Anterior cingulate cortex (tissue), 58 donors: ENCODE data around the gene PCNT.
"Not testable (repeated sequence)": the region's sequence is repeated elsewhere in the genome, so short reads cannot be mapped to it uniquely, and the experiment has no call there.

Source experiments
- DNase-seq, 58 donors: peaks; one replicate each; lab custom pipeline; 2025; lab: John Stamatoyannopoulos, UW

The PCNT gene

GRCh38 chr21:46399686-46400085 lies 75.7 kb downstream of the PCNT start:
- DNase-seq: no peak

- no peak for DNase-seq
Measured at GRCh38 chr21:46401186-46401910, 77.4 kb downstream of the PCNT start.

DNA sequence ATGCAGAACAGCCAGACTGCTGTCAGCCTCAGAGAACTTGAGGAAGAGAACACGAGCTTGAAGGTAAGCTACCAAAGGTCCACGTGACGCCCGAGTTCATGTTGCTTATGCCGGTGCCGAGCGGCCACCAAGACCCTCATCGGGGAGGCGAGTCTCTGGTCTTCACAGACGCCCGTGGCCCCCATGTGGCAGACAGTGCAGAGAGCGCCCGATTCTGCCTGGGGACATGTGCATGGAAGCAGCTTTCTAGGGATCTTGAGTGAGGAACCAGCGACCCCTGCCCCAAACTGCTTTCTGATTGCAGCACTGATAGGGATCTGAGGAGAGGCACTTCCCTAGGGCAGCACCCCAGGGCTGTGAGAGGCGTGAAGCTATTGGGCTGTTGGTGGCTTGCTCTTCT lies 78.5 kb downstream of the PCNT start:
- DNase-seq: no peak

GRCh38 chr21:46403234-46403811 lies 79.4 kb downstream of the PCNT start:
- DNase-seq: not testable (repeated sequence)

DNA sequence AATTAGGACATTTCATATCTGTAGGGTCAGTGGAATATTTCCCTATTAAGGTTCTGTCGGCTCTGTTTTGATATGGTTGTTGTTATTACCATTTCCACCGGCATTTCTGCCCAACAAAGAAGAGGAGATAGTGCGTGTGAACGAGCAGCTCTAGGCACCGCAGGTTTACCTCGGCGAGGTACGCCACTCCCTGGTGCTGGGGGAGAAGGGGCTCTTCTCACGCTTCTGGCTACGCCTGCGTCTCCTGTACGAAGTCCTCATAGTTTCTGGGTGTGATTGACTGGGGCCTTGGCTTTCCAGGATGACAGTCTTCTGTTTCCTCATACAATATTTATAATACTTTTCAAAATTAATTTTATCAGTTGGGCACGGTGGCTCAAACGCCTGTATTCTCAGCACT lies 80.3 kb downstream of the PCNT start:
- DNase-seq: no peak

- no peak for DNase-seq
Measured at GRCh38 chr21:46406001-46406400, 82.0 kb downstream of the PCNT start.

DNA sequence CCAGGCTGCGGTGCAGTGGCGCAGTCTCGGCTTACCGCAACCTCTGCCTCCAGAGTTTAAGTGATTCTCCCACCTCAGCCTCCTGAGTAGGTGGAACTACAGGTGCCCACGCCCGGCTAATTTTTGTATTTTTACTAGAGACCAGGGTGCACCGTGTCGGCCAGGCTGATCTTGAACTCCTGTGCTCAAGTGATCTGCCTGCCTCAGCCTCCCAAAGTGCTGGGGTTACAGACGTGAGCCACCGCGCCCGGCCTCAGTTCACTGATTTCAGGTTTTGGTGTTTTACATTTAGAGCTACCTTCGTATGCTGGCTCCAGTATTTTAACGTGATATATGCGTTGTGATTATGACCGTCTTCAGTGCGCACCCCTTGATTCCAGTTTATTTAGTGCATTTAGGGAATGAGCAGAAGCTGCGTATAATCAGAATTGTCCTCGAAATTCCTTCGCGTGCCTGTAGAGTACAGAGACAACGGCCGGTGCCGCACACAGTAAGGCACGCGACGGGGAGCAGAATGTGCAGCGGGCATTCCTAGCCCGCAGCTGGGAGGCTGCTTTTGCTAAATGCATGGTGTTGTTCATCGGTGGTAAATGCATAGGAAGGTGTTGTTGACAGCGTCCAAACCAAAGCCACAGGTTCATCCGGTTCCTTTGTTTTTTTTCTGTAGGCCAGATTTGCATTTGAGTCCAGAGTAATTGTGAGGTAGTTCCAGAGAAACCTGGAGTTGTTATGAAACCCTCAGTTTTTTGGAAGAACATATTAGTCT lies 85.9 kb downstream of the PCNT start:
- DNase-seq: no peak

DNA sequence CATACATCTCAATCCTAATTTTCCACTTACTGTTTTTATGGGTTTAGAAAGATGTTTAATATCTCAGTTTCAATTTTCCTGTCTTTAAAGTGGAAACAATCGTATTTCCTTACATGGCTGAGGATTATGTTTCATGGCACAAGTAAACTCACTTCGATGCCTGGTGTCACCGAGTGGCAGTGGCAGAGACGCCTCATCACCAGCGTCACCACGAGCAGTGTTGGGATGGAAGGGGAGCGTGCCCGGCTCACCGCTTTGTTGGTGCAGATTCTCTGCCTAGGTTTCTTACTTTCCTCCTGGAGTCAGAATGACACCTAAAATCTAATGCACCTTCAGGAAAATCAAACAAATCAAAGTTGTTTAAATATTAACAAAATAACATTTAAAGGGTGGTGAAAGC lies 86.6 kb downstream of the PCNT start:
- DNase-seq: no peak

GRCh38 chr21:46411236-46411635 lies 87.3 kb downstream of the PCNT start:
- no peak for DNase-seq

GRCh38 chr21:46411691-46412090 lies 87.7 kb downstream of the PCNT start:
- DNase-seq: no peak

DNA sequence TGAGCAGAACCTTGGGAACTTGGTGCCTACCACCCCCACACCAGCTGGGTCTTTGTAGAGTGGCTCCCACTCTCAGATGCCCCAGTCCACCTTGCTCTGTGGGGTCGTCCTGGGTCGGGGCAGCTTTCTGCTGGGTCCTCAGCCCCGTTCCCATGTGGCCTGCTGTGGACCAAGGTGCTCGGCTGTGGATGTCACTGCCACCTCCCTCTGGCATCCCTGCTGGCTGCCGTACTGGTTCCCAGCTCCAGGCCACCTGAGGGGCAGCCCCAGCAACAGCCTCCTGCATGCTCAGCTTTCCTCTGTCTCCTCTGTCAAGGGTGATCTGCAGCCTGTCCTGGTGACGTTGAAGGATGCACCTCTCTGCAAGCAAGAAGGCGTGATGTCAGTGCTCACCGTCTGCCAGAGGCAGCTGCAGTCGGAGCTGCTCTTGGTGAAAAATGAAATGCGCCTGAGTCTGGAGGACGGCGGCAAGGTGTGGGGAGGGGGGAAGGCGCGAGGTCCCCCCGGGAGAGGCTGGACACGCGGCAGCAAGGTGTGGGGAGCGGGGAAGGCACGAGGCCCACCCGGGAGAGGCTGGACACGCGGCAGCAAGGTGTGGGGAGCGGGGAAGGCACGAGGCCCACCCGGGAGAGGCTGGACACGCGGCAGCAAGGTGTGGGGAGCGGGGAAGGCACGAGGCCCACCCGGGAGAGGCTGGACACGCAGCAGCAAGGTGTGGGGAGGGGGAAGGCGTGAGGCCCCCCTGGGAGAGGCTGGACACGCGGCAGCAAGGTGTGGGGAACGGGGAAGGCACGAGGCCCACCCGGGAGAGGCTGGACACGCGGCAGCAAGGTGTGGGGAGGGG lies 88.8 kb downstream of the PCNT start:
- no peak for DNase-seq

DNA sequence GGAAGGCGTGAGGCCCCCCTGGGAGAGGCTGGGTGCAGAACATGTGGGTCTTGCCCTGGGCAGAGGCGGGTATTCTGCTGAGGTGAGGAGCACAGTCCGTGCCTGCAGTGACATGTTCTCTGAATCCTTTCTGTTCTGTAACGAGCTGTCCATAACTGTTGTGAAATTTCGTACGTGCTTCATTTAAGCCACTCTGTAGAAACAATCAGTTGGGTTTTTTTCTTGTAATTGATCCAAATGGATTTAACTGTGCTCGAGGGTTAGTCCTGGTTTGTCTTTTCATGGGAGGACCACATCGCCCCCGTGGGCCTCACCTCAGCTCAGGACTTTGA lies 89.4 kb downstream of the PCNT start:
- no peak for DNase-seq

GRCh38 chr21:46414965-46415275 lies 91.0 kb downstream of the PCNT start:
- no peak for DNase-seq

DNA sequence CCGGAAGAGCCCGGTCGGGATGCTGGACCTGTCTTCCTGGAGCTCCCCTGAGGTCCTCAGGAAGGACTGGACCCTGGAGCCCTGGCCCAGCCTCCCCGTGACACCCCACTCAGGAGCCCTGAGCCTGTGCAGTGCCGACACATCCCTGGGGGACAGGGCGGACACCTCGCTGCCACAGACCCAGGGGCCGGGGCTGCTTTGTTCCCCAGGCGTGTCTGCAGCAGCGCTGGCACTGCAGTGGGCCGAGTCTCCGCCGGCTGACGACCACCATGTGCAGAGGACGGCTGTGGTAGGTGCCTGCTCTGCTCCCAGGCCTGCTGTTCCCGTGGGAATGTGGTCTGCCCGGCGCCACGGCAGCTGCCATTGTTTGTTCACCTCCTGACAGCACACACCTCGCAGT lies 92.6 kb downstream of the PCNT start:
- no peak for DNase-seq

GRCh38 chr21:46418265-46418946 lies 94.5 kb downstream of the PCNT start:
- DNase-seq: no peak

DNA sequence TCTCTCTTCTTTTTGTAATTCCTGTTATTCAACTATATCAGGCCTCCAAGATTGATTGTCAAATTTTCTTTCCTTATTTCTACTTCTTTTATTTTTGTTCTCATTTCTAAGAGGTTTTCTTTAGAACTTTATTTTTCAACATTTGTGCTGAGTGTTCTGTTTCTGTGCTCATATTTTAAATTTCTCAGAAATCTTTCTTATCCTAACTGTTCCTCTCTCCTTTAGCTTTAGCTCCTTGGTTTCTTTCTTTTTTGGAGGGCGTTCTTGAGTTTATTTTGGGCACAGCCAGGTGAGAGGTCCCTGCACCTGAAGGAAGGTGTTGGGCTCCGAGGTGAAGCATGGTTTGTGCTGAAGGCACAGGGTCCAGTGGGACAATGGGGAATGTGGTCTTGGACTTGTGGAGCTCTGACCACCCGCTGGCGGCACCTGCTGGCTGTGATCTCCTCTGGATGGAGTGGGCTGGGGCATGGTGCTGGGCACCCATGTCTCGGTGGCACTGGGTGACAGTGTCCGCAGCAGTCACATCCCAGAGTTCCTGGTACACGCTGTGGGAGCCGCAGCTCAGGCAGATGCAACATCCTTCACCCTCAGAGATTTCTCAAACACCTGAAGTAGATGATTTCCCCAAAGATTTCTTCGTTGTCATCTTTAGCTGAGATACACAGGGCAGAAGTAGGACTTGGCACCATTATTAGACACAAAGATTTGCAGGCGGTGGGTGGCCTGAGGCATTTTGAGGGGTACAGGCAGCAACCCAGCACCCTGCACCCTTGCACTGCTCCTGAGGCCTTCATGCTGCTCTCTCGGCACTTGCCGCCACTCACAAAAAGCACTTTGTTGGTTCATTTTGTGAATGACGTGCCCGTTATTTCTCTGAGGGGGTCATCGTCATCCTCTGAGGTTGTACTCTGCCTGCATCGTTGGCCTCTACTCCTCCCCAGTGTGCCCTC lies 96.6 kb downstream of the PCNT start:
- DNase-seq: no peak

DNA sequence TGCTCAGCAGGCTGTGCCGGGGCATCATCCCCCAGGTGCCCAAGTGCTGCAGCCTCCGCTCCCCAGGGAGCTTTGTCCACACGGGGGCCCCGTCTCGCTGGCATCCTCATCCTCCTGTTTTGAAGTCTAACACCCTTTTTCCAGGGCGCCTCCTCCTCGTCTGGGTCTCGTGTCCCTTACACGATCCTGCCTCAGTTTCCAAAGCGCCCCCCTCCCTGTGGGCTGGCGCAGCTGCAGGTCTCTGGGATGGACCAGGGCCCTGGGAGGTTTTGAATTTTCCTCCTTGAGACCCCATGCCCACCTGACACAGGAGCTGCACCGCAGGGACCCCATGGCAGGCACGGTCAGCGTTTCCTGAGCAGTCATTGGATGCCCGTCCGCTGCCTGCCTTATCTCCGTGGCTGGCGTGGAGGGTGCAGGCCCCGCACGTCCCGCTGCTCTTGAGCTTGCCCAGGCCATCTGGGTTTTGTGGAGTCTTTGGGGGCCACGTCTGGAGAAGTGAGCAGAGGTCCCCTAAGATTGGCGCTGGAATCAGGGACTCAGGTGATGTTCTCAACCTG lies 97.3 kb downstream of the PCNT start:
- no peak for DNase-seq

DNA sequence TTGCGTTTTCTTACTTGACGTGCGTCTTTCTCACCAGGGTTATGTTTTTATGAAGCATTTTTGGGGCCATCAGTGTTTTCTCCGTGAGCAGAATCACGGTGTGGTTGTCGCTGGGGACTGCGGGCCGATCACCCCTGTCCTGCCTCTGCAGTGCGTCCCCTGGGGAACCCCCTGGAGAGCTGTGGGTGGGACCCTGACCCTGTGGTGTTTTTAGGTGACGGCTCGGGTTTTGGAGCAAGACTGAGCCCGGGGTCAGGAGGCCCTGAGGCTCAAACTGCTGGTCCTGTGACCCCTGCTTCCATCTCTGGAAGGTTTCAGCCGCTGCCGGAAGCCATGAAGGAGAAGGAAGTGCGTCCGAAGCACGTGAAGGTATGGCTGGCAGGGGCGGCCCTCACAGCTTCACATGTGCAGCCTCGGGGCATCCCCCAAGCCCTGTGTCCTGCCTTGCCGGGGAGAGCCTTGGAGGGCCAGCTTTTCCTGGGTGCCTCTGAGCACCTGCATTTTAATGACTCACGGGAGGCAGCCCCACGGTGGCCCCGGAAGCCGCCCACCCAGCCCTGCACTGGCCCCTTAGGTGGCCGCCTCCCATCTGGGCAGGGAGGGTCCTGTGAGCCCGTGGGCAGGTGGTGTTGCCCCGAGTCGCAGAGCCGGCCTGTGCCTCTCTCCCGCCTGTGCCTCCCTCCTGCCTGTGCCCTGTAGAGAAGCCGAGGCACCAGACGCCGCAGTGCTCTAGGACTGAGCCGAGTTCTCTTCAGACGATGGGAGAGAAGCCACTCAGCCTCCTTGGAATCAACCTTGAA lies 98.0 kb downstream of the PCNT start:
- DNase-seq: no peak
